ENCODE measurements around the gene OR1F1. TPM values are rescaled to one million over a fixed set of nuclear protein-coding genes. Genes with fewer than 3 reads are reported as not detected.

Gene OR1F1
- total RNA-seq, 1 donor from 2014 or later = not detected

DNA sequence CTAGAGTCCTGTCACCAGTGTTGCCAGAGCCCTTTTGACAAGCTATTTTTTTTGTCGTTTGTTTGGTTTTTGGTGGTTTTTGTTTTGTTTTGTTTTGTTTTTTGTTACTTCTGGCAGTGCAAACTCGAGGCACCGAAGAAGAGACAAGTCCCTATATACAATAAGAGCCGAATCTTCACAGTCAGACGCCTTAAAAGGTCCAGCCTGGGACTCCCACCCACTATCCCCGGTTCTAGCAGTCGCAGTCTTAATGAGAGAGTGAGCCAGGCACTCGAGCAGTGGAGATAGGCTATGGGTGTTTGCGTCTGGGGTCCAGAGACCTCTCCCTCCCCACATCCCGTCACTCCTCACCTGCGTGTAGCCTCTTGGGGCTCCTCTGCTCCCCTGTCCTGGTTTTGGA, 1.9 kb downstream of the OR1F1 start:
- DNase-seq (ENCODE audit: low read depth) = no peak
- Histone ChIP-seq H3K4me3 (ENCODE audit: low read depth, low read length) (no peak overlapping the region), H3K36me3 (ENCODE audit: control insufficient read depth, insufficient read depth, low read length) (no peaks in the 10 kb centered on the region), H3K27me3 (ENCODE audit: control insufficient read depth, insufficient read depth, low read length) (no peaks in the 10 kb centered on the region)
- TF ChIP-seq, protein P1, sequence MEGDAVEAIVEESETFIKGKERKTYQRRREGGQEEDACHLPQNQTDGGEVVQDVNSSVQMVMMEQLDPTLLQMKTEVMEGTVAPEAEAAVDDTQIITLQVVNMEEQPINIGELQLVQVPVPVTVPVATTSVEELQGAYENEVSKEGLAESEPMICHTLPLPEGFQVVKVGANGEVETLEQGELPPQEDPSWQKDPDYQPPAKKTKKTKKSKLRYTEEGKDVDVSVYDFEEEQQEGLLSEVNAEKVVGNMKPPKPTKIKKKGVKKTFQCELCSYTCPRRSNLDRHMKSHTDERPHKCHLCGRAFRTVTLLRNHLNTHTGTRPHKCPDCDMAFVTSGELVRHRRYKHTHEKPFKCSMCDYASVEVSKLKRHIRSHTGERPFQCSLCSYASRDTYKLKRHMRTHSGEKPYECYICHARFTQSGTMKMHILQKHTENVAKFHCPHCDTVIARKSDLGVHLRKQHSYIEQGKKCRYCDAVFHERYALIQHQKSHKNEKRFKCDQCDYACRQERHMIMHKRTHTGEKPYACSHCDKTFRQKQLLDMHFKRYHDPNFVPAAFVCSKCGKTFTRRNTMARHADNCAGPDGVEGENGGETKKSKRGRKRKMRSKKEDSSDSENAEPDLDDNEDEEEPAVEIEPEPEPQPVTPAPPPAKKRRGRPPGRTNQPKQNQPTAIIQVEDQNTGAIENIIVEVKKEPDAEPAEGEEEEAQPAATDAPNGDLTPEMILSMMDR (IDR thresholded peaks at IDR 0.05; ENCODE audit: insufficient read depth, low read length, severe bottlenecking) = no peak
- FAIRE-seq = no peak

DNA sequence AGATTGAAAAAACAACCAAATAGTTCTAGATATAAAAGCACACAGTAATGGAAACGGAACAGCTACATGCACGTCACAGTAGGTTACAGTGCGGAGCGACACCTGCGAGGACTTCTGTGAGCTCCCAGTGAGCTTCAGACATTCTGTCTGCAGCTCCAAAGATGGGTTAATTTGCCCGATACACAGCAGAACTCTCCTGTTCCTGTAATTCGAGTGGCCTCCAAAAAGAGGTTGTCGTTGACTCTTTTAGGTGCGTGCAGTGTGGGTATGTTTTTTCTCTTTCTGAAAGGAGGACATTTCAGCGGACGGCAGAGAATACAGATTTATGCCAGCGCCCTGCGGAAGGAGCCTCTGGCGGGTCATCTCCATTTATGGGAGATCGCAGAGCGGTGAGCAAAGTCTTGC, 2.9 kb downstream of the OR1F1 start:
- H3K27me3 ChIP-seq (ENCODE audit: control insufficient read depth, insufficient read depth, low read length) = no peaks in the 10 kb centered on the region
- TF ChIP-seq, protein P1 (IDR thresholded peaks at IDR 0.05; ENCODE audit: insufficient read depth, low read length, severe bottlenecking) = no peak
- no peaks in the 10 kb centered on the region for H3K36me3 ChIP-seq (ENCODE audit: control insufficient read depth, insufficient read depth, low read length)
- FAIRE-seq = no peak
- peak overlapping the region; percentile 28 for H3K4me3 ChIP-seq (ENCODE audit: low read depth, low read length)
- DNase-seq (ENCODE audit: low read depth) = no peak

- DNase-seq (ENCODE audit: low read depth) (no peak), FAIRE-seq (no peak)
- Histone ChIP-seq H3K4me3 (ENCODE audit: low read depth, low read length) (no peak overlapping the region), H3K27me3 (ENCODE audit: control insufficient read depth, insufficient read depth, low read length) (no peaks in the 10 kb centered on the region), H3K36me3 (ENCODE audit: control insufficient read depth, insufficient read depth, low read length) (no peaks in the 10 kb centered on the region)
- TF ChIP-seq, protein P1 (IDR thresholded peaks at IDR 0.05; ENCODE audit: insufficient read depth, low read length, severe bottlenecking) = no peak
Observed at GRCh38 chr16:3192476-3193019, 4.5 kb downstream of the OR1F1 start.

DNA sequence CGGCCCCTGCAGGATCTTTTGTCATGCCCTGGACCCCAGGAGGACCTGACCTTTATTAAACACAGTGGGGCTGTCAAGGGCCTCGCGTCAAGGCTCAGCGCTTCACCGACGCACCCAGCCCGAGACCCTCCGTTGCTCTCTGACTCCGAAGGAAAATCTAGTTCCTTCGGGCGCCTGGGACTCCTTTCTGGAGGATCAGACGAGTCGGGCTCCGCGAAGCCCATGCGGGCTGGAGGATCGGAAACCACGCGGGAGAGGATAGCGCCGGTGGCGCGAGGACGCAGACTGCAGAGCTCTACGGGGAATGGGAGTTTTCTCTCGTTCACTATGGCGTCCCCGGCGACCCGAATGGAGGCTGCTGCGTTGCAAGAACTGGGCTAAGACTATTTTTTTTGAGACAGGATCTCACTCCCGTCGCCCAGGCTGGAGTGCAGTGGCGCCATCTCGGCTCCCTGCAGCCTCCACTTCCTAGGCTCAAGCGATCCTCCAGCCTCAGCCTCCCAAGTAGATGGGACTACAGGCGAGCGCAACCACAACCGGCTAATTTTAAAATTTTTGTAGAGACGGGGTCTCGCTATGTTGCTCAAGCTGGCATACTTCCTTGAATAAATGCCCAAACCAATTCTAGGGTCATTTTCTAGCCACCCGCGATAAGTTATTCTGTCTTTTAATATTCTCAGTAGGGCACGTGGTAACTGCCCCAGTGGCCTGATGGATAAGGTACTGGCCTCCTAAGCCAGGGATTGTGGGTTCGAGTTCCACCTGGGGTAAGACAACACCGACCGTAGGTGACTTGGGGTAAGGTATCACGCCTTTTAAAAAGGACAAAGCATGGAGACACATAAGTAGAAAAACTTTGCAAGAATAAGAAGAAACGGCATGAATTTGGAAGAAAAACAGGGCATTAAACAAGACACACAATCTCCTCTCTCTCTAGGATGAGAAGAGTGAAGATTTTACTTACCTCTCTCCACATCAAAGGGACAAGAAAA, 5.5 kb downstream of the OR1F1 start:
- Histone ChIP-seq H3K4me3 (ENCODE audit: low read depth, low read length) (no peak overlapping the region), H3K27me3 (ENCODE audit: control insufficient read depth, insufficient read depth, low read length) (no peaks in the 10 kb centered on the region), H3K36me3 (ENCODE audit: control insufficient read depth, insufficient read depth, low read length) (no peaks in the 10 kb centered on the region)
- DNase-seq (ENCODE audit: low read depth) (no peak), FAIRE-seq (no peak)
- TF ChIP-seq, protein P1 (IDR thresholded peaks at IDR 0.05; ENCODE audit: insufficient read depth, low read length, severe bottlenecking) = no peak

- H3K27me3 ChIP-seq (ENCODE audit: control insufficient read depth, insufficient read depth, low read length) = no peaks in the 10 kb centered on the region
Observed at GRCh38 chr16:3194792-3195191, 6.8 kb downstream of the OR1F1 start.

More at GRCh38 chr16:3194792-3195191, 6.8 kb downstream of the OR1F1 start:
- no peak for DNase-seq (ENCODE audit: low read depth)
- H3K36me3 ChIP-seq (ENCODE audit: control insufficient read depth, insufficient read depth, low read length) = no peaks in the 10 kb centered on the region
- H3K4me3 ChIP-seq (ENCODE audit: low read depth, low read length) = no peak overlapping the region
- no peak for FAIRE-seq
- TF ChIP-seq, protein P1 (IDR thresholded peaks at IDR 0.05; ENCODE audit: insufficient read depth, low read length, severe bottlenecking) = no peak
